Activated naive CD8-positive, alpha-beta T cell treated with anti-CD3 and anti-CD28 coated beads, Interleukin-2, amount 10 ng/mL, durations not matched to agents 7 days and 5 days (primary cell): Measurements from ENCODE around the gene SLC4A11. TPM values are rescaled to one million over a fixed set of nuclear protein-coding genes. Genes with fewer than 3 reads are reported as not detected.

Source experiments
- ATAC-seq: fragments of 150-1000 bp; cut with Tn5 transposase; one replicate; pipeline ENCODE4 v1.10.0; 2021; ENCODE audit warnings: low read depth, moderate library complexity
- POLR2A ChIA-PET: fragments of 350-600 bp; sonication (Branson Sonifier 250); formaldehyde crosslinking; loops from one replicate; lab custom pipeline; 2021; ENCODE audit warnings: antibody characterized with exemption; lab: Charles Lee
- DNase-seq: peaks from one replicate; pipeline ENCODE4 v3.0.0; 2021
- H3K27ac Mint-ChIP-seq: one replicate; pipeline ENCODE4 v1.8.0; 2022; ENCODE audit warnings: mild to moderate bottlenecking, mixed read lengths
- H3K27me3 Mint-ChIP-seq: one replicate; pipeline ENCODE4 v1.8.0; 2022; ENCODE audit warnings: mild to moderate bottlenecking, moderate library complexity, mixed read lengths
- H3K36me3 Mint-ChIP-seq: one replicate; pipeline ENCODE4 v1.8.0; 2021; ENCODE audit warnings: mild to moderate bottlenecking, mixed read lengths
- H3K4me1 Mint-ChIP-seq: one replicate; pipeline ENCODE4 v1.8.0; 2021; ENCODE audit warnings: mixed read lengths
- H3K4me3 Mint-ChIP-seq: one replicate; pipeline ENCODE4 v1.8.0; 2022; ENCODE audit warnings: mild to moderate bottlenecking, moderate library complexity, mixed read lengths
- H3K9me3 Mint-ChIP-seq: one replicate; pipeline ENCODE4 v1.8.0; 2021; ENCODE audit warnings: mixed read lengths
- total RNA-seq, 2 experiments: library from RNA; stranded (reverse); gene quantifications; one replicate each; pipeline ENCODE4 v1.2.3, GENCODE V29; 2021

The SLC4A11 gene
- total RNA-seq, 2 experiments from 2014 or later: 1.9 to 2.4 TPM

DNA sequence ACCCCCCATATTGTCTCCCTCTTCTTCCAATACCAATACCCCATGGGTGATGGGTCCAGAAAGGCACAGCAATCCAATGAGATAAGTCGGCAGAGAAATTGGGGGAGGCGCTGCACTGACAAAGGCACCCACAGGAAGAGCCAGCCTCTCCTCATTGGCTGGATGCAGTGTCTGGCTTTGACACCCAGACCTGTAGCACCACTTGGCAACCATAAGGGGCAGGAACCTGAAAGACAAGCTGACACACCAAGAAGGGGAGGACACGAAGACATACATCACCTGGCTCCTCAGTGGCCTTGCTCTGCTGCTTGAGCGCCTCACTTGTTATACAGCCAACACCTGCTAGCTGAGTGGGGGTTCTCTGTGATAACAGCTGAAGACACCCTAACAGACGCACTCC, 19.4 kb upstream of the SLC4A11 start:
- H3K27ac Mint-ChIP-seq: no peak overlapping the region
- no peak overlapping the region for H3K4me3 Mint-ChIP-seq
- H3K4me1 Mint-ChIP-seq: peaks cover 2% of the 10 kb centered on the region
- H3K9me3 Mint-ChIP-seq: peaks cover 2% of the 10 kb centered on the region
- DNase-seq (no peak), ATAC-seq (no peak)
- H3K36me3 Mint-ChIP-seq: peaks cover 6% of the 10 kb centered on the region
- H3K27me3 Mint-ChIP-seq: no peaks in the 10 kb centered on the region
- POLR2A ChIA-PET: no interaction called here

DNA sequence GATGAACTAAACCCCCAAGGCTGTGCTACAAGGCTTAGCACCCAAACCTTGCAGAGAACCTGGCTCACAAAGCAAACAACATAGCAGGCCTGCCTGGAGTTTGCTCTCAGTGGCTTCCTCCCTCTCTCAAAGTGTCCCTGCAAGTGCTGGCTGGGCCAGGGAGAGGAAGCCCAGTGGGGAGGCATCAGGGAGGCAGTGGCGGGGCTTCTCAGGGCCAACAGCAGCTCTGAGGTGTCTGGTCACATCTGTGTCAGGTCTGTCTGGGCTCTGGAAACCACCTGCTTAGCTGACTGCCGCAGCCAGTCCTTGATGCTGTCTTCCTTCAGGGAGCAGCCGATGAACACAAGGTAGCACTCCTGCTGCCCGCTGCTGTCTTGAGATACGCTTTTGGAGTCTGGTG, 16.7 kb upstream of the SLC4A11 start:
- Mint-ChIP-seq H3K27me3 (peaks cover 2% of the 10 kb centered on the region), H3K27ac (no peak overlapping the region), H3K4me1 (no peaks in the 10 kb centered on the region), H3K9me3 (no peaks in the 10 kb centered on the region), H3K4me3 (no peak overlapping the region), H3K36me3 (no peaks in the 10 kb centered on the region)
- no peak for ATAC-seq
- POLR2A ChIA-PET: no interaction called here
- DNase-seq: no peak

DNA sequence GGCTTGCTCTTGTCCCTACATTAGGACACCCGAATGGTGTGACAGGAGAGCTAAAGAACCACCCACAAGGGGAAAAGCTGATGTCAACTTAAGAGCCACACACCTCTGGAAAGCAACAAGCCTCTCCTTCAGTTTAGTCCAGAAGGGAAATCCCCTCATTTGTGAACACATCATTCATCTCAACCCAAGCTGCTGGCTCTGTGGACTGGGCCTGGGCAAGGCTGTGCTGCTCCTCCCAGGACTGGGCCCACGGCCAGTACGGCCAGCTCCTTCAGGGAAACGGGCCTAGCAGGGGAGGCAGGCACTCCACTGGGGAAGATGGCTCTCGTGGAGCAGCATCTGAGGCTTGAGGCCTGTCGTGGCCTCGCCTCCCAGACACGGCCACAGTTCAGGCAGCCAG, 12.8 kb upstream of the SLC4A11 start:
- DNase-seq (no peak), ATAC-seq (no peak)
- Mint-ChIP-seq H3K4me1 (peaks cover 2% of the 10 kb centered on the region), H3K36me3 (no peaks in the 10 kb centered on the region), H3K4me3 (no peak overlapping the region), H3K9me3 (no peaks in the 10 kb centered on the region), H3K27ac (no peak overlapping the region), H3K27me3 (peaks cover 27% of the 10 kb centered on the region)
- POLR2A ChIA-PET: no interaction called here

DNA sequence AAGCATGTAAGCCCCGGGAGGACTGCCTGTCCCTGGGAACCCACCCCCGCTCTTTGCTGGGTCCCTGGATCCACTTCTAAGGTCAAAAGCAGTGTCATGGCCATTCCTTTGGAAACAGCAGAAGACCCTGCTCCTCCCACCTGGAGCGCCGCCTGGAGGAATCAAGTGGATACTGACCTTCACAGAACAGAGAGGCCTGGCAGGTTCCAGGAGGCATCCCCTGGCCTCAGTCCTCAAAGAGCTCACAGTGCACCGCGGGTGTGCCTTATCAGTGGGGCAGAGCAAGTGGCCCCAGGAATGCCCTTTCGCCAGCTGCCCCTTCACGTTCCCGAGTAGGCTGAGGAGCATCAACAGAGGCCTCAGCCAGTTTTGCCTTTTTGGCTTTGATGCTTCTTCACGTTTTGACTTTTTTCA, 11.1 kb upstream of the SLC4A11 start:
- H3K4me3 Mint-ChIP-seq: no peak overlapping the region
- H3K36me3 Mint-ChIP-seq: no peaks in the 10 kb centered on the region
- ATAC-seq (no peak), DNase-seq (no peak)
- peaks cover 2% of the 10 kb centered on the region for H3K4me1 Mint-ChIP-seq
- H3K27ac Mint-ChIP-seq: no peak overlapping the region
- H3K27me3 Mint-ChIP-seq: peaks cover 35% of the 10 kb centered on the region
- POLR2A ChIA-PET: no interaction called here
- H3K9me3 Mint-ChIP-seq: no peaks in the 10 kb centered on the region

DNA sequence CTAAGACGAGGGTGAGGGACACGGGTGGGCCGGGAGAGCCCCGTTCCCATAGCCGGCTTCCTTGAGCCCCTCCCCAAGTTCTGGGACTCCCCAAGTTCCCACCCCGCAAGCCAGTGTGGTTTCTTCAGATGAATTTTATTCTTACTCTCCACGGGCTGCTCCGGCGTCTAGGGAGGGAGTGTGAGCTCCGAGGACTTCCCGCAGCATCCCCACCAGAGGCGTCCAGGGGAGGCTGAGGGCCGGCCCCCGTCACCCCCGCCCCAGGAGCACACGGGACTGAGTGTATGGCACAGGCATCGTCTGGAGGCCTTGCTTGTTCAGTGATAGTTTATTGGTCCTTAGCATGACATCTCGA, 10.0 kb upstream of the SLC4A11 start:
- no peaks in the 10 kb centered on the region for H3K9me3 Mint-ChIP-seq
- no peak overlapping the region for H3K27ac Mint-ChIP-seq
- peaks cover 41% of the 10 kb centered on the region for H3K27me3 Mint-ChIP-seq
- peak overlapping the region; percentile 54 for H3K4me3 Mint-ChIP-seq
- ATAC-seq (peak; percentile 26), DNase-seq (no peak)
- no peaks in the 10 kb centered on the region for H3K36me3 Mint-ChIP-seq
- POLR2A ChIA-PET: interaction anchor here (1.2 to 1.7 kb wide), 2 partner anchors 10 to 92 kb away, joined by 3 to 9 read pairs; partner anchors contain the start of gene SLC4A11
- H3K4me1 Mint-ChIP-seq: peaks cover 3% of the 10 kb centered on the region

DNA sequence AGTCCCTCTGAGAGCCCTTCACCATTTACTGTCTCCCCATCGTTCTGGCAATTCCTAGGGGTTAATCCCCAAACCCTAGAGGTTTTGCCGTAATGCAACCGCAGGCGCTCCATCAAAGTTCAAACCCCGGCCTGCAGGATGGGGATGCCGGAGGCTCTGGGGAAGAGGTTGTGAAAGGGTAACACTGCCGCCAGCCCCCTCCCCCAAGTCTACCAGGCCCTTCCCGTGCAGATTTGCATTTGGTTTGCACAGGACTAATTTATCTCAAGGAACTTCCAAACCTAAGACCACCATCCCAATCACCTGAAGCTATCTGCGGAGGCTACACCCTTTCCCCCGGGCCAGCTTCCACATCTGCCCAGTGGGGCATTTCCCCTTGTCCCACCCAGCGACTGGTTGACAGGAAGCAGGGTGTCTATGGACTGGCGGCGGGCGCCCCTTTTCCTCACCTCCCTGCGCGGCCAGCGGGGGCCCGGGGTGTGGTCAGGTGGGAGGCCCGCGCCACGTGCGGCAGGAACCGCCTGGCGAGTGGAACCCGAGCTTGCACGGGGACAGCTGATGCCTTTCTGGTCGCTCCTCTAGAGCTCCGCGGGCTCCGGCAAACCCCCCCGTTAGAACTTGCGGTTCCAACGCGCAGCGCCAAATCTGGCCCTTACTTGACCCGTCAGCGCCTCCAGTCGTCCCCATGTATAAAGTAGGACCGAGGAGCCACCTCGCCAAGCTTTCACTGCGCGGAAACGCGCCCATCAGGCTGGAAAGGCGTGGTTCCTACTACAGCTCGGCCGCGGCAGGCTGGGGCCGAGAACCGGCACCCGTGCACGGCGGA, 9.4 kb upstream of the SLC4A11 start:
- peaks cover 41% of the 10 kb centered on the region for H3K27me3 Mint-ChIP-seq
- POLR2A ChIA-PET: interaction anchor here (1.2 to 1.7 kb wide), 2 partner anchors 9 to 91 kb away, joined by 3 to 9 read pairs; partner anchors contain the start of gene SLC4A11
- peak; percentile 48 for DNase-seq
- no peak overlapping the region for H3K27ac Mint-ChIP-seq
- no peaks in the 10 kb centered on the region for H3K9me3 Mint-ChIP-seq
- H3K4me1 Mint-ChIP-seq: peaks cover 3% of the 10 kb centered on the region
- ATAC-seq: peak; percentile 65
- H3K36me3 Mint-ChIP-seq: no peaks in the 10 kb centered on the region
- H3K4me3 Mint-ChIP-seq: peak overlapping the region; percentile 54

DNA sequence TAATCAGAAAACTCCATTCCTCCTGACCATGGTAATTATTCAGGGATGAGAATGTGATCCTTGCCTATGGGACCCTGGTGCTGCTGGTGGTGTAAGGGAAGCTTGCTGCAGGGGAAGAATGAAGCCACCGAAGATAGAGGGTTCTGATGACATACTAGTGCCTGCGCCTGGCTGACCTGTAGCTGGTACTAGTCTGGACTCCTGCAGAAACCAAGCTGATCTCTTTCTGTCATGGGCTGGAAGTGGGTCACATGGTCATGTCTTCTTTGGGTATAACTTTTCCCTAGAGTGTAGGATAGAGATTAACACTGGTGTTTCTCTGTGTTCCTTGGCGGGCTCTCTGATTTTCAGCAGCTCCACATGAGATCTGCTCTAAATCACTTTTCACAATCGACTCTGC, 8.6 kb upstream of the SLC4A11 start:
- H3K36me3 Mint-ChIP-seq: no peaks in the 10 kb centered on the region
- H3K9me3 Mint-ChIP-seq: no peaks in the 10 kb centered on the region
- no peak for DNase-seq
- H3K27ac Mint-ChIP-seq: no peak overlapping the region
- no peak overlapping the region for H3K4me3 Mint-ChIP-seq
- H3K27me3 Mint-ChIP-seq: peaks cover 44% of the 10 kb centered on the region
- no peak for ATAC-seq
- POLR2A ChIA-PET: interaction anchor here (1.7 kb wide), 1 partner anchor 9 kb away, joined by 9 read pairs; the partner anchor contains the start of gene SLC4A11
- peaks cover 3% of the 10 kb centered on the region for H3K4me1 Mint-ChIP-seq

DNA sequence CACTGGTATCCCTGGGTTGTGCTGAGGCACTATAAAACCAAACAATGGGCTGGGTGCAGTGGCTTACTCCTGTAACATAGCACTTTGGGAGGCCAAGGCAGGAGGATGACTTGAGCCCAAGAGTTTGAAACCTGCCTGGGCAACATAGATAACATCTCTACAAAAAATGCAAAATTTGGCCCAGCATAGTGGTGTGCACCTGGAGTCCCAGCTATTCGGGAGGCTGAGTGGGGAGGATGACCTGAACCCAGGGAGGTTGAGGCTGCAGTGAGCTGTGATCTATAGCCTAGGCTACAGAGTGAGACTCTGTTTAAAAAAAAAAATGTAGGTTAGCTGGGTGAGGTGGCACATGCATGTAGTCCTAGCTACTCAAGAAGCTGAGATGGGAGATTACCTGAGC, 7.7 kb upstream of the SLC4A11 start:
- no peak for DNase-seq
- Mint-ChIP-seq H3K36me3 (no peaks in the 10 kb centered on the region), H3K9me3 (no peaks in the 10 kb centered on the region), H3K4me3 (no peak overlapping the region), H3K27me3 (peaks cover 49% of the 10 kb centered on the region), H3K27ac (no peak overlapping the region), H3K4me1 (peaks cover 3% of the 10 kb centered on the region)
- no peak for ATAC-seq
- POLR2A ChIA-PET: interaction anchor here (0.7 kb wide), 2 partner anchors 25 to 58 kb away, joined by 5 read pairs; no protein-coding TSS in a partner anchor

DNA sequence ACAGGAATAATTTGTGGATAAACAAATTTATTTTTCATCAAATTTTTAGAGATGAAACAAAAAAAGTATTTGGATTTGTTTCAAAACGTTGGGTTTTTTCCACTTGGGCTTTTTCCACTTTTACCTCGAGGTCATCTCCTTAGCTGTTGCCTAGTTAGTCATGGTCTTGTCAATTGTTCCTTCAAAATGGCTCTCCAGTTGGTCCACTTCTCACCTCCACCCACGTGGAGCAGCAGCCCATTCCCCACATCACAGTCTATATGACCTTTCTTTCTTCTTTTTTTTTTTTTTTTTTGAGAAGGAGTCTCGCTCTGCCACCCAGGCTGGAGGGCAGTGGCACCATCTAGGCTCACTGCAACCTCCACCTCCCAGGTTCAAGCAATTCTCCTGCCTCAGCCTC, 6.7 kb upstream of the SLC4A11 start:
- DNase-seq (no peak), ATAC-seq (no peak)
- H3K4me3 Mint-ChIP-seq: no peak overlapping the region
- H3K4me1 Mint-ChIP-seq: peaks cover 3% of the 10 kb centered on the region
- H3K27ac Mint-ChIP-seq: no peak overlapping the region
- peaks cover 57% of the 10 kb centered on the region for H3K27me3 Mint-ChIP-seq
- H3K36me3 Mint-ChIP-seq: peaks cover 2% of the 10 kb centered on the region
- no peaks in the 10 kb centered on the region for H3K9me3 Mint-ChIP-seq
- POLR2A ChIA-PET: interaction anchor here (0.6 to 0.8 kb wide), 3 partner anchors 59 to 420 kb away, joined by 3 to 5 read pairs (median 3); no protein-coding TSS in a partner anchor

DNA sequence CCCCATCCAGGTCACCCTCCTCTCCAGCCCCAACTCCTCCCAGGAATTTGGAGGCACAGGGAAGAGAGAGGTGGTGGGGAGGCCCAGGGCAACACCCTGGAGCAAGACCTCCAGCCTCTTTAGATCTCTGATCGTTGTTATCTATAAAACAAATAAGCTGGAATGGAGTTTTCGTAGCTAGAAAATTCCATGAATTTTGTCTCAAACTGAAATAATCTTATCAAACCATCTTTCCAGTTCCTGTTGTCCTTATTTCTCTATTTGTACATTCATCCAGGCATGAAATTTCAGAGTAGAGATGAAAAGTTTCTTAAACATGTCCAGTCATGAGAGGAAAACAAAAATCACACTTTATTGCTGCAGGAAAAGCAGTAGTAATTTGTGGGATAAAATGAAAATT, 6.2 kb upstream of the SLC4A11 start:
- H3K27me3 Mint-ChIP-seq: peaks cover 57% of the 10 kb centered on the region
- DNase-seq (no peak), ATAC-seq (no peak)
- no peak overlapping the region for H3K4me3 Mint-ChIP-seq
- POLR2A ChIA-PET: interaction anchor here (0.7 to 0.8 kb wide), 2 partner anchors 59 to 421 kb away, joined by 3 to 5 read pairs; no protein-coding TSS in a partner anchor
- H3K9me3 Mint-ChIP-seq: no peaks in the 10 kb centered on the region
- no peak overlapping the region for H3K27ac Mint-ChIP-seq
- peaks cover 2% of the 10 kb centered on the region for H3K36me3 Mint-ChIP-seq
- peaks cover 5% of the 10 kb centered on the region for H3K4me1 Mint-ChIP-seq

DNA sequence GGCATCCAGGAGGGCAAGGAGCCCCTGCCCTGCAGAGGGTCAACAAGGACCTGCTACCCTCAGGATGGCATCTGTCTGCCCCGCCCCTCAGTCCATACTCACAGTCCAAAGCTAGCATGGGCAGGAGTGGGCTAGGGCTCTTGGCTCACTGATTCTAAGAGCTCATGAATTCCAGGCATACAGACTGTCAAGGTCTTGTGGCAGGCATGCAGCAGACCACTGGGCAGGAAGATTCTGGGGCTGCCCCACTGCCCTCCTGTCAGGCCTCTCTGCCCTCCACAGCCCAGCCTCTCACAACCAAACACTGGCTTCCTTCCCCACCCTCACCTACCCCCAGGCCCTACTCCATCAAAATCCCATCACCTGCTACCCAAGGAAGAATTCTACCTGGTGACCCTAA, 5.6 kb upstream of the SLC4A11 start:
- peaks cover 10% of the 10 kb centered on the region for H3K4me1 Mint-ChIP-seq
- no peak overlapping the region for H3K27ac Mint-ChIP-seq
- H3K4me3 Mint-ChIP-seq: no peak overlapping the region
- ATAC-seq (no peak), DNase-seq (no peak)
- H3K27me3 Mint-ChIP-seq: peaks cover 58% of the 10 kb centered on the region
- H3K9me3 Mint-ChIP-seq: no peaks in the 10 kb centered on the region
- POLR2A ChIA-PET: no interaction called here
- H3K36me3 Mint-ChIP-seq: peaks cover 2% of the 10 kb centered on the region

DNA sequence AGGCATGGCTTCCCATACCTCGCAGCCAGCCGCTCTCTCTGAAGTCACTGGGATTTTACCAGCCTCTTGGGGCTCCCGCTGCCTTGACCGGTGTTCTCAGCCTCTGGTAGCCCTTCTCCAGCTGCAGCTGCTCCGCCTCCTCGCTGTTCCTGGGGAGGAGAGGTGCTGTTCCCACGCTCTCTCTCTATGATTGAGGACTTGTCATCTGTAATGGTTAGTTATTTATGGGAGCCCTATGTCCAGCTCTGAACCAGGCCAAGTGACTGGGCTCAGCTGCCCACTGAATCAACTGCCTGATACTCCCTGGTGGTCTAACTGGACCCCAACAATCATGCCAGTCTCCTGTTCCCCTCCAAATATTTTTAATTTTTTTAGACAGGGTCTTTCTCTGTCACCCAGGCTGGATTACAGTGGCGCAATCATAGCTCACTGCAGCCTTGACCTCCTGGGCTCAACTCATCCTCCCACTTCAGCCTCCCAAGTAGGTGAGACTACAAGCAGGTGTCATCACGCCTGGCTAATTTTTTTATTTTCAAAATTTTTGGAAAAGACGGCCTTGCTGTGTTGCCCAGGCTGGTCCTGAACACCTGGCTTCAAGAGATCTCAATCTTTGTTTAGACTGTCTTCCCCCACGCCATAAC, 4.8 kb upstream of the SLC4A11 start:
- Mint-ChIP-seq H3K4me3 (no peak overlapping the region), H3K27me3 (peaks cover 60% of the 10 kb centered on the region), H3K36me3 (peaks cover 2% of the 10 kb centered on the region), H3K4me1 (peaks cover 12% of the 10 kb centered on the region), H3K9me3 (no peaks in the 10 kb centered on the region), H3K27ac (no peak overlapping the region)
- POLR2A ChIA-PET: no interaction called here
- DNase-seq (no peak), ATAC-seq (no peak)

DNA sequence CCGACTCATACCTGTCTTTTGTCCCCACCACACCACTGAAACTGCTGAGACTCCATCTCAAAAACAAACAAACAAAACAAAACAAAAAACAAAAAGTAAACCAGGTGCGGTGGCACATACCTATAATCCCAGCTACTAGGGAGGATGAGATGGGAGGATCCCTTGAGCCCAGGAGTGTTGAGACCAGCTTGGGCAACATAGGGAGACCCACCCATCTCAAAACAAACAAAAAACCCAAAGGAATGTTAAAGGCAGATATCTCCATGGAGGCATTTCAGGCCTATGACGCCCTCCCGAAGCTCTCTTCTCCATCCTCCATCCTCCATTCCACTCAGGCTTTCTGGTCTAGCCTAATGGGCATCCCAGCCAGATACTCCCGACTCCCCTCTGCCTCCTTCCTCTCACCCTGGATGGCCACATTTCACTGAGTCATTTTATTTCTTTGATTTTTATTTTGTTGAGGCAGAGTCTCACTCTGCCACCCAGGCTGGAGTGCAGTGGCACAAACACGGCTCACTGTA, 3.2 kb upstream of the SLC4A11 start:
- H3K4me3 Mint-ChIP-seq: no peak overlapping the region
- peaks cover 10% of the 10 kb centered on the region for H3K4me1 Mint-ChIP-seq
- H3K36me3 Mint-ChIP-seq: peaks cover 2% of the 10 kb centered on the region
- no peaks in the 10 kb centered on the region for H3K9me3 Mint-ChIP-seq
- DNase-seq (no peak), ATAC-seq (no peak)
- peaks cover 56% of the 10 kb centered on the region for H3K27me3 Mint-ChIP-seq
- H3K27ac Mint-ChIP-seq: no peak overlapping the region
- POLR2A ChIA-PET: no interaction called here
